Adipocyte (in vitro differentiated cells): Measurements from ENCODE around the gene CD163L1.

Experiments
- DNase-seq: peaks from one replicate; pipeline ENCODE4 v3.0.0-alpha.2; 2015; ENCODE audit warnings: low read depth
- H3K27me3 ChIP-seq: replicated peaks from 2 replicates; pipeline ENCODE4 v1.7.0; 2013; ENCODE audit warnings: mild to moderate bottlenecking, low read length, moderate library complexity; ENCODE audit not compliant: control insufficient read depth, insufficient read depth
- H3K36me3 ChIP-seq: 2 replicates; pipeline ENCODE4 v1.7.0; 2013; ENCODE audit warnings: low read length, mild to moderate bottlenecking, moderate library complexity; ENCODE audit not compliant: control insufficient read depth, insufficient read depth, severe bottlenecking
- H3K4me1 ChIP-seq: 2 replicates; pipeline ENCODE4 v1.7.0; 2013; ENCODE audit warnings: mild to moderate bottlenecking, low read length, moderate library complexity; ENCODE audit not compliant: control insufficient read depth, insufficient read depth
- H3K4me3 ChIP-seq: 2 replicates; pipeline ENCODE4 v1.7.0; 2013; ENCODE audit warnings: mild to moderate bottlenecking, low read length, moderate library complexity
- H3K9ac ChIP-seq: 2 replicates; pipeline ENCODE4 v1.7.0; 2013; ENCODE audit warnings: mild to moderate bottlenecking, low read length, moderate library complexity
- H3K9me3 ChIP-seq: 2 replicates; pipeline ENCODE4 v1.7.0; 2013; ENCODE audit warnings: mild to moderate bottlenecking, low read length, moderate library complexity; ENCODE audit not compliant: control insufficient read depth

Gene CD163L1

DNA sequence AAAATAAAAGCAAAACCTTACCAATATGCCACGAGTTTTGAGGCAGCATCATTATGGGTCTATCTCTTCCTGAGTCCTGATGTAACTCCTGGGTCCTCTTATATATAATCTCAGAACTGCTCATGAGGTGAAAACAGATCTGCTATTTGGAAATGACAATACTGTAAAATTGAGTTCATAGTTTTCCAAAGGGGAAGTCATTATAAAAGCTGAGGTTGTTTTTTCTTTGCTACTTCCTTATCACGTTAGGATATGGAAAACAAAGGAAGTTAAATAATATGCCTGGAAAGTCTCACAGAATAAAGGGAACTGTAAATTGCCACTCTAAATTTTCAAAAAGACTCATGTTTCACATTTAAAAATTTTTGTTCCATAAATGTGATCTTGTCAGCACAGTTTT, at the start of gene CD163L1:
Gene CD163L1, minus strand, starts transcription at position 78 of the 400 bp plus-strand sequence. Its CDS starts 26 bp downstream, at position 52.
- Histone ChIP-seq H3K4me3 (no peak within 1 kb of the TSS), H3K36me3 (no peaks in the 10 kb centered on the region), H3K9me3 (no peaks in the 10 kb centered on the region), H3K27me3 (no peaks in the 10 kb centered on the region), H3K9ac (no peak within 1 kb of the TSS), H3K4me1 (no peaks in the 10 kb centered on the region)
- DNase-seq = no peak

DNA sequence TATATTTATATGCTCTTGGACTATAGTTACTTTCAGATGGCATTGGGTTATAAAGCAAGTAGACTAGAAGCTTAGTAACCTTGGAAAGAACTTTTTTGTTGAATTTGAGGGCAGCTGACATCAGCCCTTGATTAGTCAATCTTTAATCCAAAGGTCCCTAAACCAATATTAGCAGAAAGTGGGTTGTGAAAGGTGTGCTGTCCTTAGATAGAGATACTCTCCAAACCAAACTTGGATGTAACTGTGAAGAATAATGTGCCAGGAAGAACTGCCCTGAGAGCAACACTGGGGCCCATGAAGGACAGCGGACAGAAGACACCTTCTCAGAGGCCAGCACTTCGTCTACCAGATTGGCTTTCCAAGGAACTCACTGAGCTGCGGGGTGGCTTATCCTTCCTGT, 49.1 kb upstream of the CD163L1 start:
- H3K9ac ChIP-seq = no peak overlapping the region
- no peaks in the 10 kb centered on the region for H3K9me3 ChIP-seq
- H3K27me3 ChIP-seq = no peaks in the 10 kb centered on the region
- peaks cover 2% of the 10 kb centered on the region for H3K4me1 ChIP-seq
- no peaks in the 10 kb centered on the region for H3K36me3 ChIP-seq
- no peak overlapping the region for H3K4me3 ChIP-seq
- no peak for DNase-seq

DNA sequence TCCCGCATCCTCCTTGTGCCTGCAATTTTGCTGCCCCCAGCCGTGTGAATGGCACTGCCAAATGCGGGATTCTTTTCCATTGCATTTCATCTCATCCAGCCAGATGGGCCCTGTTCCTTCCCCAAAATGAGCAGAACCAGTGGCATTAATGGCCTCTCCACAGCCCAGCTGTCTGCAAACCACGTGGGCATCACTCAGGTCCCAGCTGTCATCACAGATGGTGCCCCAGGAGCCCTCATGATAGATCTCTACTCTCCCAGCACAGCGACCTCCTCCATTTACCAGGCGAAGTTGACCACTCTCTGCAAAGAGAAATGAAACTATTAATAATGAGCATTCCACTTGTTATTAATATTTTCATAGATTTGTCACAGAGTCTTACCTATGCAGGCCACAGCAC, 42.6 kb upstream of the CD163L1 start:
- Histone ChIP-seq H3K9ac (no peak overlapping the region), H3K27me3 (no peaks in the 10 kb centered on the region), H3K36me3 (no peaks in the 10 kb centered on the region), H3K4me1 (no peaks in the 10 kb centered on the region), H3K4me3 (no peak overlapping the region), H3K9me3 (no peaks in the 10 kb centered on the region)
- DNase-seq = no peak

DNA sequence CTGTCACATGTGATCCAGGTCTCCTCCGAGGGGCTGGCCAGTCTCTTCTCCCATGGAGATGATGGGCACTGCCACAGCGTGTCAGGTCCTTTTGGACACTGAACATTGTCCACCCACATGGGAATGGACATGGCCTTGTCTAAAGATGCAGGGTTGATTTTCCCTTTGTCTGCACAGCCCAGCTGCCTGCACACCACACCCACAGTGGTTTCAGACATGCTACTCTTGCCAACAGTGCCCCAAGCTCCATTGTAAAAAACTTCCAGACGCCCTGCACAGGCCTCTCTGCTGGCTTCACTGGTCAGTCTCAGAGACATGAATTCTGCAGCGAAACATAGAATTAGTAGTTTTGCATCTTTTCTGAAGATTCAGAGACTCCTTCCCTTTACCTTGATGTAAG, 41.1 kb upstream of the CD163L1 start:
- Histone ChIP-seq H3K4me1 (peaks cover 2% of the 10 kb centered on the region), H3K27me3 (no peaks in the 10 kb centered on the region), H3K9me3 (no peaks in the 10 kb centered on the region), H3K36me3 (no peaks in the 10 kb centered on the region), H3K9ac (no peak overlapping the region), H3K4me3 (no peak overlapping the region)
- no peak for DNase-seq

- no peaks in the 10 kb centered on the region for H3K36me3 ChIP-seq
- H3K9me3 ChIP-seq = no peaks in the 10 kb centered on the region
- no peak overlapping the region for H3K9ac ChIP-seq
- no peak for DNase-seq
- H3K27me3 ChIP-seq = no peaks in the 10 kb centered on the region
- no peak overlapping the region for H3K4me3 ChIP-seq
- peaks cover 6% of the 10 kb centered on the region for H3K4me1 ChIP-seq
Observed at GRCh38 chr12:7483343-7483742, 39.4 kb upstream of the CD163L1 start.

DNA sequence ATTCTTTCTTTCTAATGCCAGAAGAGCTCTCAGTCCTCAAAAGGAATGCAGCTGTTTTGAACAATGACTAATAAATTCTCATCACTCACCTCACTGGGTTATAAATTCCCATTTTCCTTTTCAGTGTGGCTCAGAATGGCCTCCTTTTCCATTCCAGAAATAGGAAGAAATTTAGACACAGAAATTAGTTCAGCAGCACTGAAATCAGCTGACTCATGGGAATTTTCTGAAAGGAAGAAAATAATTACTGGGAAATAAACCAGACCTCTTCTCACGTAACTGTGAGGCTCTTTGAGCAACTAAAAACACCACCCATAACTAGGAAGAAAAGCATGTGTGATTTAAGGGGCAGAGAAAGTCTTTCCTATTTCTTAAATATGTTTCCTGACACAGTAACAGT, 35.8 kb upstream of the CD163L1 start:
- Histone ChIP-seq H3K36me3 (no peaks in the 10 kb centered on the region), H3K9ac (peak overlapping the region; percentile 45), H3K27me3 (no peaks in the 10 kb centered on the region), H3K9me3 (no peaks in the 10 kb centered on the region), H3K4me3 (no peak overlapping the region), H3K4me1 (peaks cover 6% of the 10 kb centered on the region)
- peak; percentile 12 for DNase-seq

DNA sequence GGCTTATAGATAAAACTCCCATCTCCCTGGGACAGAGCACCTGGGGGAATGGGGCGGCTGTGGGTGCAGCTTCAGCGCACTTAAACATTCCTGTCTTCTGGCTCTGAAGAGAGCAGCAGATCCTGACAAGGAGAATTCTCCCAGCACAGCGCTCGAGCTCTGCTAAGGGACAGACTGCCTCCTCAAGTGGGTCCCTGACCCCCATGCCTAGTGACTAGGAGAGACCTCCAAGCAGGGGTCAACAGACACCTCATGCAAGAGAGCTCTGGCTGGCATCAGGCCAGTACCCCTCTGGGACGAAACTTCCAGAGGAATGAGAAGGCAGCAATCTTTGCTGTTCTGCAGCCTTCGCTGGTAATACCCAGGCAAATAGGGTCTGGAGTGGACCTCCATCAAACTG, 28.1 kb upstream of the CD163L1 start:
- Histone ChIP-seq H3K4me1 (no peaks in the 10 kb centered on the region), H3K9ac (no peak overlapping the region), H3K27me3 (no peaks in the 10 kb centered on the region), H3K9me3 (no peaks in the 10 kb centered on the region), H3K36me3 (no peaks in the 10 kb centered on the region), H3K4me3 (no peak overlapping the region)
- DNase-seq = no peak

DNA sequence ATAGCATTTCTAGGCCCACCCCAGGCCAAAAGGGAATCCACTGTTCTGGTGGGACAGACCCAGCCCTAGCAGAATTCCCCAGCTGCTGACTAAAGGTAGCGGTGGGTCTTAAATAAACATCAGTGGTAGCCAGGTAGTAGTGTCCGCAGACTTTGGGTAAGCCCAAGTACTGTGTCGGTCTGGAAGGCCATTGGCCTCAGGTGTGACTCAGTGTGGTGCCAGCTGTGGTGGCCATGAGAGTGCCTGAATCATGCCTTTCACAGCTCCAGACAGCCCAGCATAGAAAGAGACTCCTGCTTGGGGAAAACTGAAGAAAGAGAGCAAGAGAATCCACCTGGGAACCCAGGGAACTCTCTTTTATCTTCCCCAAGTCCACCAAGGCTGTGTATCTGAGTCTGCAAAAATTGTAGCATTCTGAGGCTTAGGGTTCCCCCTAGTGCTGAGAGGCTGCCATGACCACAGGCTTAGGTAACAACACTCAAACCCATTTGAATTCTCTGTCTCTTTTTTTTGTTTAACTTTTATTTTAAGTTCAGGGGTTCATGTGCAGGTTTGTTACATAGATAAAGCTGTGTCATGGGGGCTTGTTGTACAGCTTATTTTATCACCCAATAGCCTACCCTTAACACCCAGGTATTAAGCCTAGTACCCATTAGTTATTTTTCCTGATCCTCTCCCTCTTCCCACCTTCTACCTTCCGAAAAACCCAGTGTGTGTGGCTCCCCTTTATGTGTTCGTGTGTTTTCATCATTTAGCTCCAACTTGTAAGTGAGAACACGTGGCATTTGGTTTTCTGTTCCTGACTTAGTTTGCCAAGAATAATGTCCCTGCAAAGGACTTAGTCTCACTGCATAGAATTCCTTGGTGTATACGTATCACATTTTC, 16.7 kb upstream of the CD163L1 start:
- H3K27me3 ChIP-seq = no peaks in the 10 kb centered on the region
- DNase-seq = peak; percentile 81
- no peak overlapping the region for H3K4me3 ChIP-seq
- no peaks in the 10 kb centered on the region for H3K36me3 ChIP-seq
- no peaks in the 10 kb centered on the region for H3K9me3 ChIP-seq
- no peak overlapping the region for H3K9ac ChIP-seq
- no peaks in the 10 kb centered on the region for H3K4me1 ChIP-seq

DNA sequence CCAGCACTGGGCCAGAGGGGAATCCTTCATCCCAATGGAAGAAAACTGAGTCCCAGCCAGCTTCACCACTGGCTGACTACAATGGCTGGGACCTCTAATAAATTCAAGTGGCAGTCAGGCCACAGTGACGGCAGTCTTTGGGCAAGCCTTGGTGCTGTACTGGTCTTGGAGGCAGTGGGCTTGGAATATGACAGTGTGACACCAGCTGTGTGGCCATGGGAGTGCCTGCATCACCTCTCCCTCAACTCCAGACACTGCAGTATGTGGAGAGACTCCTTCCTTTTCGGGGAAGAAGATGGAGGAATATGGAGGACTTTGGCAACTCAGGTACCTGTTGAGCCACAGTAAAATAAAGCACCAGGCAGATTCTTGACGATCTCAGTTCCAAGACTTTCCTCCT, 16.0 kb upstream of the CD163L1 start:
- Histone ChIP-seq H3K27me3 (no peaks in the 10 kb centered on the region), H3K9me3 (no peaks in the 10 kb centered on the region), H3K4me3 (no peak overlapping the region), H3K4me1 (no peaks in the 10 kb centered on the region), H3K36me3 (no peaks in the 10 kb centered on the region), H3K9ac (no peak overlapping the region)
- DNase-seq = no peak

GRCh38 chr12:7451756-7452155, 7.8 kb upstream of the CD163L1 start:
- Histone ChIP-seq H3K27me3 (no peaks in the 10 kb centered on the region), H3K4me3 (no peak overlapping the region), H3K4me1 (no peaks in the 10 kb centered on the region), H3K9ac (no peak overlapping the region), H3K9me3 (no peaks in the 10 kb centered on the region), H3K36me3 (no peaks in the 10 kb centered on the region)
- no peak for DNase-seq

GRCh38 chr12:7450667-7451066, 6.7 kb upstream of the CD163L1 start:
- no peaks in the 10 kb centered on the region for H3K9me3 ChIP-seq
- no peaks in the 10 kb centered on the region for H3K4me1 ChIP-seq
- H3K36me3 ChIP-seq = no peaks in the 10 kb centered on the region
- no peak overlapping the region for H3K4me3 ChIP-seq
- no peak for DNase-seq
- no peaks in the 10 kb centered on the region for H3K27me3 ChIP-seq
- H3K9ac ChIP-seq = no peak overlapping the region

DNA sequence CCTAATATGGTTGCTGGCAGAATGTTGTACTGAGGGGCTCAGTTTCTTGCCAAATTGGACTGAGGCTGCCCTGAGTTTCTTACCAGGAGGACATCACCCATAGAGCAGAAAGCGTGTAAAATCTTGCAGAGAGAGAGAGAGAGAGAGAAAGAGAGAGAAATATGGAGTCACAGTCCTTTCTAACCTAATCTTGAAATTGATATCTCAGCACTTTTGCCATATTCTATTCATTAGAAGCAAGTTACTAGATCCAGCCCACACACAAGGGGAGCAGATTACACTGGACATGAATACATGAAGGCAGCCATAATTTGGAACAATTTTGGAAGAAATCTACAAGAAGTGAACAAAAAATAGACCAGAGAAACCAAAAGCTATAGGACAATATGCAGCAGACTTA, 4.1 kb upstream of the CD163L1 start:
- no peak for DNase-seq
- Histone ChIP-seq H3K9ac (no peak overlapping the region), H3K9me3 (no peaks in the 10 kb centered on the region), H3K4me1 (no peaks in the 10 kb centered on the region), H3K4me3 (no peak overlapping the region), H3K36me3 (no peaks in the 10 kb centered on the region), H3K27me3 (no peaks in the 10 kb centered on the region)
